NB4 (cell line): ENCODE measurements around the gene INO80E.

ENCODE experiments used
- POLR2A ChIP-seq: IDR thresholded peaks from 2 replicates; pipeline ENCODE4 v1.6.1; 2011; ENCODE audit warnings: mild to moderate bottlenecking; ENCODE audit not compliant: insufficient read length; ENCODE audit errors: extremely low read depth
- TF ChIP-seq, protein P1 (sequence below): IDR thresholded peaks from one replicate; pipeline ENCODE4 v1.5.1; 2012; ENCODE audit warnings: low read depth, low read length
- TF ChIP-seq, protein P2 (sequence below): IDR thresholded peaks from 2 replicates; pipeline ENCODE4 v1.6.1; 2011; ENCODE audit warnings: low read depth, low read length

DNA sequence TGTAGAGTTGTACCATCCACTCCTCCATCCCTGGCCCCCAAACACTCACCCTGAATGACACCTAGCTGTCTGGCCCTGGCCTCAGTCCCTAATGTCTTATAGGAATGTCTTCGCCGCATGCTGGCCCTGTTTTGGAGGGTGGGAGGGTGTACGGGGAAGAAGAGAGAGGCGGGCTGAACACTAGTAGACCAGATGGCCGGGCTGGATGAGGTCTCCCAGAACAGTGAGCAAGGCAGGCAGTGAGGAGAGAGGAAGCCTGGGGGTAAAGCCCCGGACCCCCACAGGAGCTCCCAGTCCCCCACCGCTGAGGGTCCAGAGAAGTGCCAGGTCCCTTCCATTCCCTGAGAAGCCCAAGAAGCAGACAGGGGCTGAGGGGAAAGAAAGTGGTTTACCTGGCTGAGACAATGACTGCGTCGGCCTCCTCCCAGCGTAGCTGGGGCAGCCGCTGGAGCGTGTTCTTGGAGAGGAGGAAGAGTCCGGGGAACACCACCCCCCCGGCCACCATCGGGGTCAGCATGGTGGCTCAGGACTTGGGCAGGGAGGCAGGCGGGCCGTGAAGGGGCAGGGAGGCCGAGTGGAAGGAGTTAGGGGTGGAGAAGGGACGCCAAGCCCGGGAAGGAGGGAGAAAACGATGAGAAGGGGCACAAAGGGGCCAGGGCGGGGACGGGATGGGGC lies 34.1 kb downstream of the INO80E start:
- no peak for TF ChIP-seq POLR2A
- TF ChIP-seq, protein P1, sequence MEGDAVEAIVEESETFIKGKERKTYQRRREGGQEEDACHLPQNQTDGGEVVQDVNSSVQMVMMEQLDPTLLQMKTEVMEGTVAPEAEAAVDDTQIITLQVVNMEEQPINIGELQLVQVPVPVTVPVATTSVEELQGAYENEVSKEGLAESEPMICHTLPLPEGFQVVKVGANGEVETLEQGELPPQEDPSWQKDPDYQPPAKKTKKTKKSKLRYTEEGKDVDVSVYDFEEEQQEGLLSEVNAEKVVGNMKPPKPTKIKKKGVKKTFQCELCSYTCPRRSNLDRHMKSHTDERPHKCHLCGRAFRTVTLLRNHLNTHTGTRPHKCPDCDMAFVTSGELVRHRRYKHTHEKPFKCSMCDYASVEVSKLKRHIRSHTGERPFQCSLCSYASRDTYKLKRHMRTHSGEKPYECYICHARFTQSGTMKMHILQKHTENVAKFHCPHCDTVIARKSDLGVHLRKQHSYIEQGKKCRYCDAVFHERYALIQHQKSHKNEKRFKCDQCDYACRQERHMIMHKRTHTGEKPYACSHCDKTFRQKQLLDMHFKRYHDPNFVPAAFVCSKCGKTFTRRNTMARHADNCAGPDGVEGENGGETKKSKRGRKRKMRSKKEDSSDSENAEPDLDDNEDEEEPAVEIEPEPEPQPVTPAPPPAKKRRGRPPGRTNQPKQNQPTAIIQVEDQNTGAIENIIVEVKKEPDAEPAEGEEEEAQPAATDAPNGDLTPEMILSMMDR = no peak
- TF ChIP-seq, protein P2, sequence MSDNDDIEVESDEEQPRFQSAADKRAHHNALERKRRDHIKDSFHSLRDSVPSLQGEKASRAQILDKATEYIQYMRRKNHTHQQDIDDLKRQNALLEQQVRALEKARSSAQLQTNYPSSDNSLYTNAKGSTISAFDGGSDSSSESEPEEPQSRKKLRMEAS = no peak
